Activated CD4-positive, alpha-beta T cell treated with anti-CD3 and anti-CD28 coated beads, Interleukin-2, amount 10 ng/mL, durations not matched to agents 7 days and 5 days (primary cell): ENCODE results near the gene ZNF428. TPM values are rescaled to one million over a fixed set of nuclear protein-coding genes. Genes with fewer than 3 reads are reported as not detected.
"Not testable (repeated sequence)": the region's sequence is repeated elsewhere in the genome, so short reads cannot be mapped to it uniquely, and the experiment has no call there.

ENCODE experiments used
- CTCF ChIA-PET: fragments of 350-600 bp; sonication (Branson Sonifier 250); formaldehyde crosslinking; loops from one replicate; lab custom pipeline; 2021; ENCODE audit warnings: antibody characterized with exemption; lab: Charles Lee
- POLR2A ChIA-PET: fragments of 350-600 bp; sonication (Branson Sonifier 250); formaldehyde crosslinking; loops from one replicate; lab custom pipeline; 2021; ENCODE audit warnings: antibody characterized with exemption; lab: Charles Lee
- DNase-seq: peaks from one replicate; pipeline ENCODE4 v3.0.0-alpha.2; 2020
- H3K27ac Mint-ChIP-seq: one replicate; pipeline ENCODE4 v1.8.0; 2021; ENCODE audit warnings: mild to moderate bottlenecking, moderate library complexity, mixed read lengths
- H3K27me3 Mint-ChIP-seq: one replicate; pipeline ENCODE4 v1.8.0; 2021; ENCODE audit warnings: mixed read lengths
- H3K36me3 Mint-ChIP-seq: one replicate; pipeline ENCODE4 v1.8.0; 2021; ENCODE audit warnings: low read depth, mixed read lengths
- H3K4me1 Mint-ChIP-seq: one replicate; pipeline ENCODE4 v1.8.0; 2021; ENCODE audit warnings: mixed read lengths
- H3K4me3 Mint-ChIP-seq: one replicate; pipeline ENCODE4 v1.8.0; 2021; ENCODE audit warnings: mild to moderate bottlenecking, moderate library complexity, mixed read lengths
- H3K9me3 Mint-ChIP-seq: one replicate; pipeline ENCODE4 v1.8.0; 2021; ENCODE audit warnings: mixed read lengths
- total RNA-seq, 2 experiments: library from RNA; stranded (reverse); gene quantifications; one replicate each; pipeline ENCODE4 v1.2.3, GENCODE V29; 2021

Gene ZNF428
- total RNA-seq, 2 experiments from 2014 or later, result 24.5 to 30.5 TPM

- ChIA-PET POLR2A (interaction anchor here (1.2 to 1.3 kb wide), 2 partner anchors 41 to 61 kb away, joined by 3 to 5 read pairs; no protein-coding TSS in a partner anchor), CTCF (interaction anchor here (0.6 to 3.5 kb wide), 45 partner anchors 8 to 1629 kb away, joined by 3 to 51 read pairs (median 5); partner anchors contain the start of genes ETHE1, SMG9 and ZNF575)
- Mint-ChIP-seq H3K4me3 (peak overlapping the region; percentile 88), H3K4me1 (peaks cover 36% of the 10 kb centered on the region), H3K27ac (peak overlapping the region; percentile 99), H3K9me3 (no peaks in the 10 kb centered on the region), H3K27me3 (no peaks in the 10 kb centered on the region), H3K36me3 (peaks cover 21% of the 10 kb centered on the region)
- peak; percentile 77 for DNase-seq
These were observed 24.5 kb downstream of the ZNF428 start for GRCh38 chr19:43594710-43595604.

DNA sequence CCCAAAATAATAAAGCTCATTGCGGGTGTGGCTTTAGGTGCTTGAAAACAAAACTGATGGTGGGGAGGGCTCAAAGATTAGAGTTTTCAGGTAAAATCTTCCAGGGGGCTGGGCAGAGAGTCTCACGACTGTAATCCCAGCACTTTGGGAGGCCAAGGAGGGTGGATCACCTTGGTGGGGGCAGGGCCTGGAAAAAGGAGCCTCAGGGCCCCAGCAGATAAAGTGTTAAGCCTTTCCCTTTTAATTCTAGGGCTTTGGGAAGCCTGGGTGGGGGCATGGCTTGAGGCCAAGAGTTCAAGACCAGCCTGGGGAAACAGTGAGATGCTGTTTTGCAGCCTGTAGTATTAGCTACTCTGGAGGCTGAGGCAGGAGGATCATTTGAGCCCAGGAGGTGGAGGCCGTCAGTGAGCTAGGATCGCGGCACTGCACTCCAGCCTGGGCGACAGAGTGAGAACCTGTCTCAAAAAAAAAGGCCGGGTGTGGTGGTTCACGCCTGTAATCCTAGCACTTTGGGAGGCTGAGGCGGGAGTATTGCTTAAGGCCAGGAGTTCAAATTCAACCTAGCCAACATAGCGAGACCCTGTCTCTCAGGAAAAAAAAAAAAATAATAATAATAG is 25.2 kb downstream of the ZNF428 start:
- Mint-ChIP-seq H3K27ac (peak overlapping the region; percentile 70), H3K4me1 (peaks cover 41% of the 10 kb centered on the region), H3K4me3 (peak overlapping the region; percentile 35), H3K27me3 (no peaks in the 10 kb centered on the region), H3K36me3 (peaks cover 19% of the 10 kb centered on the region), H3K9me3 (no peaks in the 10 kb centered on the region)
- DNase-seq, result no peak
- ChIA-PET POLR2A (interaction anchor here (0.6 to 1.3 kb wide), 3 partner anchors 34 to 61 kb away, joined by 3 to 5 read pairs (median 5); no protein-coding TSS in a partner anchor), CTCF (interaction anchor here (0.6 to 3.5 kb wide), 38 partner anchors 8 to 1629 kb away, joined by 3 to 51 read pairs (median 5); partner anchors contain the start of genes SMG9 and ZNF575)

GRCh38 chr19:43592800-43593350 is 26.6 kb downstream of the ZNF428 start:
- Mint-ChIP-seq H3K4me3 (no peak overlapping the region), H3K36me3 (peaks cover 15% of the 10 kb centered on the region), H3K9me3 (no peaks in the 10 kb centered on the region), H3K4me1 (peaks cover 38% of the 10 kb centered on the region), H3K27me3 (no peaks in the 10 kb centered on the region), H3K27ac (no peak overlapping the region)
- ChIA-PET CTCF (interaction anchor here (0.6 to 2.7 kb wide), 7 partner anchors 13 to 145 kb away, joined by 3 to 23 read pairs (median 12); no protein-coding TSS in a partner anchor), POLR2A (no interaction called here)
- no peak for DNase-seq

- no peak for DNase-seq
- CTCF ChIA-PET, result interaction anchor here (0.6 to 1.2 kb wide), 4 partner anchors 22 to 94 kb away, joined by 3 to 5 read pairs (median 4); no protein-coding TSS in a partner anchor
- POLR2A ChIA-PET, result no interaction called here
- Mint-ChIP-seq H3K4me3 (no peak overlapping the region), H3K9me3 (no peaks in the 10 kb centered on the region), H3K4me1 (peaks cover 31% of the 10 kb centered on the region), H3K36me3 (peaks cover 12% of the 10 kb centered on the region), H3K27me3 (no peaks in the 10 kb centered on the region), H3K27ac (no peak overlapping the region)
These were observed 27.3 kb downstream of the ZNF428 start for GRCh38 chr19:43591904-43592772.

DNA sequence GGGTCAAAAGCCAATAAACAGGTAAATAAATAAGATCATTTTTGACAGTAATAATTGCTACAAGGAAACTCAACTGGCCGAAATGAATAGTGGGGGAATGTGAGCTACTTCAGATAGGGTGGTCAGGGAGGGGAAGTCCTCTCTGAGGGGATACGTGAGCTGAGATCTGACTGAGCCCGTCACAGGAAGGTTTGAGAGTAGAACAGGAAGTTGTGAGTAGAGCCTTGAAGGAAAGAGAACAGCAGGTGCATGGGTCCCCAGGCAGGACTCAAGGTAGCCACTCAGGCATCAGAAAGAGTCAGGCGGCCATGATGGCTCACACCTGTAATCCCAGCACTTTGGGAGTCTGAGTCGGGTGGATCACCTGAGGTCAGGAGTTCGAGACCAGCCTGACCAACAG is 29.8 kb downstream of the ZNF428 start:
- CTCF ChIA-PET, result interaction anchor here (3.6 kb wide), 1 partner anchor 34 kb away, joined by 11 read pairs; no protein-coding TSS in a partner anchor
- DNase-seq, result no peak

DNA sequence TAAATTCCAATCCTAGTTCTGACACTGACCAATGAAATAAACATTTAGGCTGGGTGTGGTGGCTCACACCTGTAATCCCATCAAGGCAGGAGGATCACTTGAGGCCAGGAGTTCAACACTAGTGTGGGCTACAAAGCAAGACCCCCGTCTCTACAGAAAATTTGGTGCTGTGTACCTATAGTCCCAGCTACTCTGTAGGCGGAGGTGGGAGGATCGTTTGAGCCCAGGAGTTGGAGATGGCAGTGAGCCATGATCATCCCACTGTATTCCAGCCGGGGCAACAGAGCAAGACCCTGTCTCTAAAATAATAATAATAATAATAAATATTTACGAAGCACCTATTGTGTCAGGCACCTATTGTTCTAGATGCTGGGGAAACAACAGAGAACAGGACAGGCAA is 30.2 kb downstream of the ZNF428 start:
- DNase-seq, result no peak
- POLR2A ChIA-PET, result no interaction called here
- Mint-ChIP-seq H3K27me3 (no peaks in the 10 kb centered on the region), H3K9me3 (no peaks in the 10 kb centered on the region), H3K4me1 (peaks cover 28% of the 10 kb centered on the region), H3K27ac (no peak overlapping the region), H3K36me3 (peaks cover 12% of the 10 kb centered on the region), H3K4me3 (no peak overlapping the region)
- CTCF ChIA-PET, result interaction anchor here (3.6 kb wide), 1 partner anchor 34 kb away, joined by 11 read pairs; no protein-coding TSS in a partner anchor

More for the DNA sequence above, 29.8 kb downstream of the ZNF428 start:
- Mint-ChIP-seq H3K27ac (no peak overlapping the region), H3K36me3 (peaks cover 12% of the 10 kb centered on the region), H3K27me3 (no peaks in the 10 kb centered on the region), H3K9me3 (no peaks in the 10 kb centered on the region), H3K4me3 (no peak overlapping the region), H3K4me1 (peaks cover 24% of the 10 kb centered on the region)
- POLR2A ChIA-PET, result no interaction called here

DNA sequence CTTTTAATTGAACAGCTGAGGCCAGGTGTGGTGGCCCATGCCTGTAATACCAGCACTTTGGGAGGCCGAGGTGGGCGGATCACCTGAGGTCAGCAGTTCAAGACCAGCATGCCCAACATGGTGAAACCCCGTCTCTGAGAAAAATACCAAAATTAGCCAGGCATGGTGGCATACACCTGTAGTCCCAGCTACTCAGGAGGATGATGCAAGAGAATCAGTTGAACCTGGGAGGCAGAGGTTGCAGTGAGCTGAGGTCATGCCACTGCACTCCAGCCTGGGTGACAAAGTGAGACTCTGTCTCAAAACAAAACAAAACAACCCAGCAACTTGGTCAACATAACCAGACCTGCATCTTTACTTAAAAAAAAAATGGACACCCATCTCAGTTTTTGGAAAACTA is 32.4 kb downstream of the ZNF428 start:
- POLR2A ChIA-PET, H3K36me3 Mint-ChIP-seq, H3K27ac Mint-ChIP-seq, H3K9me3 Mint-ChIP-seq, H3K27me3 Mint-ChIP-seq, H3K4me3 Mint-ChIP-seq, DNase-seq: not testable (repeated sequence)
- peaks cover 24% of the 10 kb centered on the region for H3K4me1 Mint-ChIP-seq
- CTCF ChIA-PET, result interaction anchor here (1.2 to 1.3 kb wide), 2 partner anchors 8 to 9 kb away, joined by 6 read pairs; no protein-coding TSS in a partner anchor

- CTCF ChIA-PET, result interaction anchor here (1.2 to 1.6 kb wide), 3 partner anchors 8 to 31 kb away, joined by 4 to 6 read pairs (median 6); no protein-coding TSS in a partner anchor
- H3K9me3 Mint-ChIP-seq, result no peaks in the 10 kb centered on the region
- H3K4me3 Mint-ChIP-seq, result no peak overlapping the region
- H3K4me1 Mint-ChIP-seq, result peaks cover 31% of the 10 kb centered on the region
- no peak for DNase-seq
- no peaks in the 10 kb centered on the region for H3K27me3 Mint-ChIP-seq
- H3K36me3 Mint-ChIP-seq, result peaks cover 3% of the 10 kb centered on the region
- no peak overlapping the region for H3K27ac Mint-ChIP-seq
- POLR2A ChIA-PET, result no interaction called here
These were observed 33.1 kb downstream of the ZNF428 start for GRCh38 chr19:43586346-43586745.

DNA sequence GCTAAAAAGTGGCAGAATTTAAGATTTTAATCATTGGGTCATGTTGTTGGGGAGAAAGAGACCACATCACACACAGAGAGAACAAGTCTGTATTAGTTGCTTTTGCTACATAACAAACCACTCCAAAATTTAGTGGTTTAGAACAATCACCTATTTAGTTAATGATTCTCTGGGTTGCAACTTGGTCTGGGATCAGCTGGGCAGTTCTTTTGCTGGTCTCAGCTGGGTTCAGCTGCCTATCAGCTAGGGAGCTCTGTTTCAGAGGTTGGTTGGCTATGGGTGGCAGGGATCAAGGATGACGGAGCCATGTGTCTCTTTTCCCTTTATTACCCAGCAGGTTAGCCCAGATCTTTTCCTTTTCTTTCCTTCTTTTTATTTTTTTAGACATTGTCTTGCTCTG is 34.9 kb downstream of the ZNF428 start:
- no peak overlapping the region for H3K4me3 Mint-ChIP-seq
- no peaks in the 10 kb centered on the region for H3K36me3 Mint-ChIP-seq
- no peak for DNase-seq
- CTCF ChIA-PET, result interaction anchor here (0.6 to 4.7 kb wide), 5 partner anchors 10 to 65 kb away, joined by 3 to 34 read pairs (median 3); partner anchors contain the start of genes IRGQ and ZNF576
- peak overlapping the region; percentile 73 for H3K27ac Mint-ChIP-seq
- H3K27me3 Mint-ChIP-seq, result no peaks in the 10 kb centered on the region
- POLR2A ChIA-PET, result no interaction called here
- H3K4me1 Mint-ChIP-seq, result peaks cover 34% of the 10 kb centered on the region
- H3K9me3 Mint-ChIP-seq, result no peaks in the 10 kb centered on the region

GRCh38 chr19:43582495-43582894 is 36.9 kb downstream of the ZNF428 start:
- H3K27ac Mint-ChIP-seq, result no peak overlapping the region
- H3K9me3 Mint-ChIP-seq, result no peaks in the 10 kb centered on the region
- no peak for DNase-seq
- ChIA-PET POLR2A (interaction anchor here (1.3 kb wide), 1 partner anchor 27 kb away, joined by 4 read pairs; no protein-coding TSS in a partner anchor), CTCF (interaction anchor here (4.7 kb wide), 1 partner anchor 12 kb away, joined by 34 read pairs; the partner anchor contains the start of genes IRGQ and ZNF576)
- H3K4me3 Mint-ChIP-seq, result no peak overlapping the region
- H3K36me3 Mint-ChIP-seq, result no peaks in the 10 kb centered on the region
- H3K4me1 Mint-ChIP-seq, result peaks cover 36% of the 10 kb centered on the region
- no peaks in the 10 kb centered on the region for H3K27me3 Mint-ChIP-seq

DNA sequence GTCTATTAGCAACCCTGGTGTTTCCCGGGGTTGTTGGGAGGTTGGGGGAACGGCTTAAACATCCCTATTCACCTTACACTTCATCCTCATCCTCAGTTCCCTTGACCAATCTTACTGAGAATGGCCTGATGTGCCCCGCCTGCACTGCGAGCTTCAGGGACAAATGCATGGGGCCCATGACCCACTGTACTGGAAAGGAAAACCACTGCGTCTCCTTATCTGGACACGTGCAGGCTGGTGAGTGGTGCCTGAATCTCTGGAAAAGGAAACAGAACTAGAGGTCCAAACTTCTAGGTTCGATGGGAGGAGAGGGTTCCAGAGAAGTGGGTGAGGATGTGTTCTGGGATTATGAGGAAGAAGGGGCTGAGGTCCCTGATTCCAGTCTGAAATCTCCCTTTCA is 38.0 kb downstream of the ZNF428 start:
- H3K27ac Mint-ChIP-seq, result peak overlapping the region; percentile 28
- no peaks in the 10 kb centered on the region for H3K36me3 Mint-ChIP-seq
- no peaks in the 10 kb centered on the region for H3K27me3 Mint-ChIP-seq
- DNase-seq, result no peak
- no peak overlapping the region for H3K4me3 Mint-ChIP-seq
- ChIA-PET CTCF (interaction anchor here (2.2 to 4.7 kb wide), 2 partner anchors 13 kb away, joined by 14 to 34 read pairs; partner anchors contain the start of genes IRGQ and ZNF576), POLR2A (interaction anchor here (1.3 kb wide), 1 partner anchor 26 kb away, joined by 4 read pairs; no protein-coding TSS in a partner anchor)
- H3K9me3 Mint-ChIP-seq, result no peaks in the 10 kb centered on the region
- H3K4me1 Mint-ChIP-seq, result peaks cover 41% of the 10 kb centered on the region
